Measurements from ENCODE around the gene TMPRSS4. TPM values are rescaled to one million over a fixed set of nuclear protein-coding genes. Genes with fewer than 3 reads are reported as not detected.

Gene TMPRSS4
- total RNA-seq, 1 experiment from 2014 or later, result not detected

DNA sequence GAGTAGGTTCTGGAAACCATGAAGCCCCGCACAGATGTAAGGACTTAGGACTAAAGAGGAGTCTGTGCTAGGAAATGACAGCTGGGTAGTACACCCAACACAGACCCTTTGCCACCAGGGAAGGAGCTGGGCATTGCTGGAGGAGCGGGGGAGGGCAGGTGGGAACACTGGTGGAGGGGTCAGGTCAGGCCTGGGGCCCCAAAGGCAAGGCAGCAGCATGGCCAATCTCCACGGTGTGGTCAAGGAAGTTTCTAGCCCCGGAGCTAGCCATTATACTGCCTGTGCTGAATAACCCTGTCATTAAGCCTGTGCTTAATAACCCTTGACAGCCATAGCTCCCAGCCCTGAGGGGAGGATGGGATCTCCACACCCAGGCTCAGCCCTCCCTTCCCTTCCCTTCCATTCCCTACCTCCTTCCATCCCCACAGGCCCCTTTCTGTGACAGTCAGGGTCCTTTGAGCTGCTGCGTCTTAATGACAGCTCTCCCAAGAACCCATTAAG, 2.1 kb downstream of the TMPRSS4 start:
- no peak for DNase-seq (ENCODE audit: low read depth)

DNA sequence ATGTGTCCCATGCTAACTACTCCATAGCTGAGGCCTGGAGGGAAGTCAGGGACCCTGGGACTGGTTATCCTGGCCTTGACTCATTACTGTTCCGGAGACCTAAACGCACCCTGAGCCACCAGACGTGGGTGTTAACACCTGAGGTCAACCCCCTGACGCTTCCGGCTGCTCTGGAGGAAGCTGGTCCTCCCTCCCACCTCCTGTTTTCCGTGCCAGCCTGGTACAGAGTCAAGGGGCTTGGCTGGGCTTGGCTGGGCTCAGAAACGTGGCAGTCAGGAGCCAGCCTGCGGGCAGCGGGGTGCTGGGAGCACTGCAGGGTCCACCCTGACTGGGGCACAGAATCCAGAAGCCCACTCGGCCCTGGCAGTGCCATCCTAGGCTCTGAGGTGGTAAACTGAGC, 2.6 kb downstream of the TMPRSS4 start:
- no peak for DNase-seq (ENCODE audit: low read depth)

GRCh38 chr11:118080296-118080695, 3.4 kb downstream of the TMPRSS4 start:
- no peak for DNase-seq (ENCODE audit: low read depth)

GRCh38 chr11:118081241-118081958, 4.5 kb downstream of the TMPRSS4 start:
- DNase-seq (ENCODE audit: low read depth), result peak; percentile 16

DNA sequence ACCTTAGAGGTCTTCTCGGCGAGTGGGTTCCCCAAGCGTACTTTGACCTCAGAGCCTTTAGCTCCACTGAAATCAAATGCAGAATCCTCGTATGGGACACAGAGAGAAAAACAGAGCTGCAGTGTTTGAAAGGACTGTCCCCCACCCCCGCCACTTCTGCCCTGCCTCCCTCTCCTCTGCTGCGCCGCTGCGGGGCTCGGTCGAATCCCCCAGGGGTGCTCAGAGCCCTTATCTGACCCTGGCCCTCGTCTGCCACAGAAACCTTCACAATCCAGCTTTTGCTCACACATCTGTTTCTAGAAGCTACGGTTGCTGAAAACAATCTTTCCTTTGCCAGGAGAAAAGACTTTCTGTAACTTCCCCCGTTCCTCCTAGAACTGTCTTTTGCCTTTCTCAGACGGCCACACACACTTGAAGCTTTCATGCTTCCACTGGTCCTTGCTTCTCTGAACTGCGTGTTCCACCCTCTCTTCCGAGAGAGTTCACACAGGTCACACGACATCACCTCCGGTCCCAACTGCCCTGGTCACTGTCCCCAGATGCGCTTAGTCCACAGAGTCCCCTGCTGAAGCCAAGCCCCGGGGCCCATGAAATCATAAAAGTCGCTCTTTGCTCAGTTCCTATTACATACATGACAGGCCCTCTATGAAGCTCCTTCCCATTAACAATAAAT, 6.1 kb downstream of the TMPRSS4 start:
- no peak for DNase-seq (ENCODE audit: low read depth)

- no peak for DNase-seq (ENCODE audit: low read depth)
Measured at GRCh38 chr11:118084247-118084646, 7.4 kb downstream of the TMPRSS4 start.

GRCh38 chr11:118084656-118085055, 7.8 kb downstream of the TMPRSS4 start:
- no peak for DNase-seq (ENCODE audit: low read depth)

DNA sequence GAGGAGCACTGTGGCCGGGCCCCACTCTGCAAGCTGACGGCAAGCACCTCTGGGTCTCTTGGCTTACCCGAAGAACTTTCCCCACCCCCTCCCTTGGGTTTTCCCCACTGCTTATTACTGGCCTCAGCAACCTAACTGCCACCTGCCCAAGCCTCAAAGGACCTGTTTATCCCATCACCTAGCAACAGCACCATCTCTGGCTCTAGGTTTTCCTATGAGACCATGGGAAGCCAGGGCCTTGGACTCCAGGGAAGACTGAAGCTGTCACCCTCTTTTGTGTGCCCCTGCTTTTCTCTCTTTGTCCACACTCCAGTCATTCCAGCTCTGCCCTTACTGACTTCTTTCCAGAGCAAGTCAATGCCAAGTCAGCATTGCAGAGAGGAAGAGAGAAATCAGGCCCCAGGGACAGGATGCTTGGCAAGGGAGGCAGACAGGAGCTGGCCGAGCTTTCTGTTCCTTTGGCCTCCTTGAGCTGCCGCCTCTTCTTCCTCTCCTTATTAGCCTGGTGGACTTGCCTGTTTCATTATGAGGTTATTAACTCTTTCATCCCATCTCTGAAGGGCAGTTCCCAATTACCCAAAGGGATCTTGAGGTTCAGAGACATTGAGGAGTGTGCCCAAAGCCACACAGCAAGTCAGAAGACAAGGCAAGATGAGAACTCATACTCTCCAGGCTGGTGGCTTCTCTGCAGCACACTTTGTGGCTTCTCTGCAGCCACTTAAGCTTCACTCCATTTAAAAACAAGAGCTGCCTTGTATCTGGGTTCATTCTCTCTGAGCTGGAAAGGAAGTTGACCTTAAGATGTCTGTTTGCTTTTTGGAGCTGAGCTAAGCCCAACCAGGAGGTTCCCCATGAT, 10.3 kb downstream of the TMPRSS4 start, which contains the start of gene SMIM35:
SMIM35 (minus strand) TSS at position 51 of the 856 bp plus-strand sequence. CDS start 206 bp downstream, outside the sequence.
- DNase-seq (ENCODE audit: low read depth), result no peak

GRCh38 chr11:118087931-118088330, 11.1 kb downstream of the TMPRSS4 start:
- DNase-seq (ENCODE audit: low read depth), result no peak

DNA sequence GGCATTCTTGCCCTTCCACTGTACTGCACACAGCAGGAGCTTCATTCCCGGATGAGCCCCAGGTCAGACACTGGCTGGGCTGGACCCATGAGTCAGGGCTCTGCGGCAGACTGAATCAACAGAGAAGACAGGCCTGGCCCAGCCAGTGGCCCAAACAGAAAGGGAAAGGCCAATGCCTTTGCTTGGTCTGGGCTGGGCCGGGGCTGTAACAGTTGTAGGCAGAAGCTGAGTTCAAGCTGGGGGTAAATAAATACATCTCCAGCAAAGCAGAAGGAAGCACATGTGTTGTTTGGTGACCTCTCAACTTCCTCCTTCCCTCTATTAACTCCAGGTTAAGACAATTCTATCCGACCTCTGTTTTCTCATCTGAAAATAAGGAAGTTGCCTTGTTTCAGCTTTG, 11.7 kb downstream of the TMPRSS4 start:
- DNase-seq (ENCODE audit: low read depth), result peak; percentile 30

DNA sequence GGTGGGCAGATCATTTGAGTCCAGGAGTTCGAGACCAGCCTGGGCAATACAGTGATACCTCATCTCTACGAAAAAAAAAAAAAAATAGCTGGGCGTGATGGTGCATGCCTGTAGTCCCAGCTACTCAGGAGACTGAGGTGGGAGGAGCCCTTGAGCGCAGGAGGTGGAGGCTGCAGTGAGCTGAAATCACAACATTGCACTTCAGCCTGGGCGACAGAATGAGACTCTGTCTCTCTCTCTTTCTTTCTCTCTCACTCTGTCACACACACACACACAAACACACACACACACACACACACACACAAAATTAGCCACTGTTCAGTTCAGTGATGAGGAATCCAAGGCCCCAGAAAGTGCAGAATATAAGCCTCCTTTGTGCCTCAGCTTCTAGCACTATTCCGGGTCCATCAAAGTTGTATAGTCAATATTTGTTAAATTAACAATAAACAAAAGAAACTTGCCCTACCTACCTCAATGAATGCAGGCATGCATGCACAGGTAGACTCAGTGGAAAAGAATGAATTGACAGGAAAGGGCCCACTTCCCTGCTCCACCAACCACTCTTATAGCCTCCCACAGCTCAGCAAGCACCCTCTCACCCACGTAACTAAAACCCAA, 13.8 kb downstream of the TMPRSS4 start:
- no peak for DNase-seq (ENCODE audit: low read depth)

GRCh38 chr11:118091690-118092089, 14.8 kb downstream of the TMPRSS4 start:
- no peak for DNase-seq (ENCODE audit: low read depth)

- DNase-seq (ENCODE audit: low read depth), result no peak
Measured at GRCh38 chr11:118092907-118093571, 16.2 kb downstream of the TMPRSS4 start.

GRCh38 chr11:118095493-118095892, 18.6 kb downstream of the TMPRSS4 start:
- no peak for DNase-seq (ENCODE audit: low read depth)

DNA sequence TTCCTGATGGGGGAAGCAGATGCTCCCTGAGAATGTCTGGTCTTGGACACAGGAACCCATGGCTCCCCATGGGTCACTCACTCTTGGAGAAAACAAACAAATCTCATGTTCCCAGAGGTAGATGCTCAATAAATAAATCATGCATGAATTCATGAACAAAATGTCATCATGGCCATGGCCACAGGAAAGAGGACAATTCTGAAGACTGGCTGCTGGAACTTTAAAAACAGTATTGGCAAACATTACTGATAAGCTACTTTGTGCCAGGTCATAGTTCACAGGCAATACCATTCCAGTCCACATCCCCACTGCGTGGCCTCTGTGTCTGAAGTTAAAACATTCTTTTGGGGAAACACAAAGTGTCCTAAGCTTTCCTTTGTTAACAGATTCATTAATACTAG, 19.1 kb downstream of the TMPRSS4 start:
- DNase-seq (ENCODE audit: low read depth), result no peak

GRCh38 chr11:118098996-118099837, 22.3 kb downstream of the TMPRSS4 start:
- no peak for DNase-seq (ENCODE audit: low read depth)

DNA sequence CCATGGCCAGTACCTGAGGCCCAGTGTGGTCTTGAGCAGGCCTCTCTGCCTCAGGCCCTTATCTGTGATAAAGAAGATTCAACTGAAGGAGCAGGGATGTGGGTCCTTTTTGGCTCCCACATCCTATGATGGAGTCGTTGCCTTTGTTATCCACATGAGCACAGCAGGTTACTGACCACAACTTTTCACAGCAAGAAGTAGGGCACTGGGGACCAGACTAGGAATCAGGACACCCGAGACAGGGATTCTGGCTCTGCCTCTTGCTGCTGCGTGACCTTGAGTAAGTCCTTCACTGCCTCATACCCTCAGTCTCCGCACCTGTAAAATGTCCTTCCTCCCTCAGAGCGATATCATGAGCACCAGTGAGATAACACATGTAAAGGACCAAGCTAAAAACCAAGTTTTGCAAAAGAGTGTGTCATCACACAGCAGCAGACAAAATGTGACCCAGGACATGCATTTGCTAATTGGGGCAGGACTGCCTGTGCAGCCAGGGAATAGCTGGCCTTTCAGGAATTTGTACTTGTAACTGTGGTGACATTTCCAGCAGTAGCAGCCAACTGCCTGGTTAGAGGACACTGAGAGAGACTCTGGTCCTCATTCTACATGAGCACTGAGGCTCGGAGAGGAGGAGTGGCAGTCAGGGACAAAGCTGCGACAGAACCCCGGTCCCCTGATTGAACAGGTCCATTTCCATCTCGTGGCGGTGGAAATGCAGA, 23.1 kb downstream of the TMPRSS4 start:
- DNase-seq (ENCODE audit: low read depth), result no peak

- no peak for DNase-seq (ENCODE audit: low read depth)
Measured at GRCh38 chr11:118100691-118101232, 23.9 kb downstream of the TMPRSS4 start.

DNA sequence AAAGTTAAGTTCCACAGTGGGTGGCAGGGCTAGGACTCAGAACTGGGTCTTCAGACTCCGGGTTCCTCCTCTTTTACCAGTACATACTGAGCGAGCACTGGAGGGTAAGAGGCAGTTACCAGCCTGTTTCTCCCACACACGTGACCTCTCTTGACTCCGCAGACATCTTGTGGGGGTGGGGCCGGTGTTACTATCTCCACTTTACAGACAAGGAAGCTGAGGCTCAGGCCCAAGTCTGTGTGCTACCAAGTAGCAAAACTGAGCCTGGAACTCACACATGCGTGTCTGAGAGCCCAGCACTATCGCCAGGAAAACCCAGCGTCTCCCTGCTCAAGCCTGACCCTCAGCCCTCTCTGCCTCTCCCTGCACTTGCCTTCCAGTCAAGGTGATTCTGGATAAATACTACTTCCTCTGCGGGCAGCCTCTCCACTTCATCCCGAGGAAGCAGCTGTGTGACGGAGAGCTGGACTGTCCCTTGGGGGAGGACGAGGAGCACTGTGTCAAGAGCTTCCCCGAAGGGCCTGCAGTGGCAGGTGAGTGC, 25.9 kb downstream of the TMPRSS4 start:
- no peak for DNase-seq (ENCODE audit: low read depth)
